HG02798 (cell line): ENCODE measurements around the gene APOBEC3F.
A peak's percentile ranks its signal among the peaks of the same experiment; 100 is the strongest.
"Not testable (repeated sequence)": the region's sequence is repeated elsewhere in the genome, so short reads cannot be mapped to it uniquely, and the experiment has no call there.

ENCODE experiments used
- ATAC-seq: cut with Tn5 transposase; IDR thresholded peaks from one replicate; pipeline ENCODE4 v1.9.1; 2021; ENCODE audit warnings: mild to moderate bottlenecking; ENCODE audit not compliant: unreplicated experiment, poor library complexity

The APOBEC3F gene

GRCh38 chr22:39026509-39027150 is 14.0 kb upstream of the APOBEC3F start:
- no peak for ATAC-seq

GRCh38 chr22:39027717-39028116 is 12.9 kb upstream of the APOBEC3F start:
- ATAC-seq: no peak

- no peak for ATAC-seq
Observed at GRCh38 chr22:39028281-39028680, 12.4 kb upstream of the APOBEC3F start.

GRCh38 chr22:39029227-39029626 is 11.4 kb upstream of the APOBEC3F start:
- ATAC-seq: no peak

GRCh38 chr22:39030705-39031104 is 10.0 kb upstream of the APOBEC3F start:
- ATAC-seq: no peak

- ATAC-seq: not testable (repeated sequence)
Observed at GRCh38 chr22:39031434-39032295, 9.0 kb upstream of the APOBEC3F start.

GRCh38 chr22:39037071-39037470 is 3.6 kb upstream of the APOBEC3F start:
- ATAC-seq: not testable (repeated sequence)

GRCh38 chr22:39039306-39040126 is 1.1 kb upstream of the APOBEC3F start:
- ATAC-seq: no peak

GRCh38 chr22:39040155-39040537 is 518 bp upstream of the APOBEC3F start:
- not testable (repeated sequence) for ATAC-seq

GRCh38 chr22:39041908-39042307 is 1.2 kb downstream of the APOBEC3F start:
- ATAC-seq: no peak

GRCh38 chr22:39043063-39043462 is 2.4 kb downstream of the APOBEC3F start:
- ATAC-seq: not testable (repeated sequence)

GRCh38 chr22:39045136-39045535 is 4.5 kb downstream of the APOBEC3F start:
- not testable (repeated sequence) for ATAC-seq

GRCh38 chr22:39049486-39049885 is 8.8 kb downstream of the APOBEC3F start:
- not testable (repeated sequence) for ATAC-seq

- not testable (repeated sequence) for ATAC-seq
Observed at GRCh38 chr22:39051844-39052495, 11.3 kb downstream of the APOBEC3F start.

- no peak for ATAC-seq
Observed at GRCh38 chr22:39055658-39056057, 15.0 kb downstream of the APOBEC3F start.

GRCh38 chr22:39061290-39061689 is 20.6 kb downstream of the APOBEC3F start:
- ATAC-seq: not testable (repeated sequence)

GRCh38 chr22:39061951-39062350 is 21.3 kb downstream of the APOBEC3F start:
- ATAC-seq: not testable (repeated sequence)

- ATAC-seq: not testable (repeated sequence)
Observed at GRCh38 chr22:39063904-39064303, 23.2 kb downstream of the APOBEC3F start.

- peak; percentile 64 for ATAC-seq
Observed at GRCh38 chr22:39066442-39067276, 26.0 kb downstream of the APOBEC3F start.
